Smooth muscle cell (in vitro differentiated cells): Measurements from ENCODE around the gene FLOT2. TPM values are rescaled to one million over a fixed set of nuclear protein-coding genes. Genes with fewer than 3 reads are reported as not detected.
A peak's percentile ranks its signal among the peaks of the same experiment; 100 is the strongest.

ENCODE experiments used
- DNase-seq: peaks from one replicate; lab custom pipeline; 2025; ENCODE audit not compliant: unreplicated experiment; lab: John Stamatoyannopoulos, UW
- H2AFZ ChIP-seq: fragments of 200-600 bp; sonication (generic); 2 replicates; pipeline ENCODE4 v1.6.0; 2016; ENCODE audit warnings: antibody characterized with exemption, low read depth, mild to moderate bottlenecking
- H3F3A ChIP-seq: fragments of 200-600 bp; sonication (generic); 2 replicates; pipeline ENCODE4 v1.6.0; 2017; ENCODE audit warnings: antibody characterized with exemption, low read depth
- H3K27ac ChIP-seq: fragments of 200-600 bp; sonication (generic); 2 replicates; pipeline ENCODE4 v1.5.1; 2016; ENCODE audit warnings: low read depth, mild to moderate bottlenecking
- H3K27me3 ChIP-seq: fragments of 200-600 bp; sonication (generic); 2 replicates; pipeline ENCODE4 v1.6.1; 2016; ENCODE audit warnings: low read depth, mild to moderate bottlenecking
- H3K36me3 ChIP-seq: fragments of 200-600 bp; sonication (generic); 2 replicates; pipeline ENCODE4 v1.5.1; 2016; ENCODE audit warnings: low read depth
- H3K4me1 ChIP-seq: fragments of 200-600 bp; sonication (generic); 2 replicates; pipeline ENCODE4 v1.5.1; 2016; ENCODE audit warnings: low read depth
- H3K4me2 ChIP-seq: fragments of 200-600 bp; sonication (generic); 2 replicates; pipeline ENCODE4 v1.6.0; 2016; ENCODE audit warnings: mild to moderate bottlenecking
- H3K4me3 ChIP-seq: fragments of 200-600 bp; sonication (generic); 2 replicates; pipeline ENCODE4 v1.5.1; 2016; ENCODE audit warnings: mild to moderate bottlenecking
- H3K79me2 ChIP-seq: fragments of 200-600 bp; sonication (generic); 2 replicates; pipeline ENCODE4 v1.6.0; 2016; ENCODE audit warnings: low read depth, mild to moderate bottlenecking
- H3K9ac ChIP-seq: fragments of 200-600 bp; sonication (generic); 2 replicates; pipeline ENCODE4 v1.6.0; 2016; ENCODE audit warnings: low read depth
- H3K9me3 ChIP-seq: fragments of 200-600 bp; sonication (generic); replicated peaks from 2 replicates; pipeline ENCODE4 v1.5.1; 2016; ENCODE audit warnings: low read depth
- H4K20me1 ChIP-seq: fragments of 200-600 bp; sonication (generic); 2 replicates; pipeline ENCODE4 v1.6.0; 2016; ENCODE audit warnings: low read depth
- CTCF ChIP-seq: fragments of 200-600 bp; sonication (generic); IDR thresholded peaks from 2 replicates; pipeline ENCODE4 v1.5.1; 2017; ENCODE audit warnings: borderline replicate concordance, mild to moderate bottlenecking, antibody characterized with exemption; ENCODE audit not compliant: insufficient read depth, poor library complexity, severe bottlenecking
- WGBS: methylation state at CpG from one replicate; pipeline ENCODE4 v1.1.7; 2016; ENCODE audit warnings: low lambda C conversion rate; 5-methylcytosine and 5-hydroxymethylcytosine counted together
- polyA plus RNA-seq: library from polyadenylated mRNA; unstranded; fragments of >200 nt; fragmentation: Nextera tagmentation; extraction: Ambion mirVana; gene quantifications from 2 replicates; pipeline ENCODE4 v1.2.1, GENCODE V29; 2016
- total RNA-seq: library from RNA; depleted of rRNA; stranded (reverse); fragments of >200 nt; gene quantifications from 2 replicates; pipeline ENCODE4 v1.2.3, GENCODE V29; 2014

Gene FLOT2
- total and polyA plus RNA-seq, 2 experiments from 2014 or later: 18.1 to 40.1 TPM

- no peak overlapping the region for H3K9ac ChIP-seq
- peaks cover 21% of the 10 kb centered on the region for H3K36me3 ChIP-seq
- H4K20me1 ChIP-seq: peaks cover 93% of the 10 kb centered on the region
- WGBS: 93% methylated on average over 5 of the region's 6 CpGs
- peaks cover 3% of the 10 kb centered on the region for H3K4me1 ChIP-seq
- no peak overlapping the region for H2AFZ ChIP-seq
- no peak overlapping the region for H3K4me2 ChIP-seq
- H3F3A ChIP-seq: peaks cover 33% of the 10 kb centered on the region
- H3K27ac ChIP-seq: no peak overlapping the region
- no peaks in the 10 kb centered on the region for H3K79me2 ChIP-seq
- no peaks in the 10 kb centered on the region for H3K27me3 ChIP-seq
- H3K4me3 ChIP-seq: no peak overlapping the region
- H3K9me3 ChIP-seq: no peaks in the 10 kb centered on the region
- DNase-seq: no peak
- no peak for TF ChIP-seq CTCF
Measured at GRCh38 chr17:28912938-28913333, 15.4 kb upstream of the FLOT2 start.

GRCh38 chr17:28912281-28912937 is 14.9 kb upstream of the FLOT2 start:
- H3K4me2 ChIP-seq: no peak overlapping the region
- no peak for DNase-seq
- 95% methylated on average over 20 of the region's 20 CpGs for WGBS
- peak overlapping the region; percentile 29 for H3K27ac ChIP-seq
- H3K79me2 ChIP-seq: no peaks in the 10 kb centered on the region
- no peak overlapping the region for H3K9ac ChIP-seq
- H3K9me3 ChIP-seq: no peaks in the 10 kb centered on the region
- peaks cover 33% of the 10 kb centered on the region for H3F3A ChIP-seq
- H3K4me3 ChIP-seq: no peak overlapping the region
- peaks cover 93% of the 10 kb centered on the region for H4K20me1 ChIP-seq
- no peaks in the 10 kb centered on the region for H3K27me3 ChIP-seq
- TF ChIP-seq CTCF: peak; percentile 16
- peaks cover 16% of the 10 kb centered on the region for H3K36me3 ChIP-seq
- H3K4me1 ChIP-seq: peaks cover 3% of the 10 kb centered on the region
- no peak overlapping the region for H2AFZ ChIP-seq

- Histone ChIP-seq H3K27me3 (no peaks in the 10 kb centered on the region), H3K4me3 (no peak overlapping the region), H3K9ac (no peak overlapping the region), H3K9me3 (no peaks in the 10 kb centered on the region), H4K20me1 (peaks cover 91% of the 10 kb centered on the region), H3K27ac (peak overlapping the region; percentile 29), H3K4me2 (no peak overlapping the region), H3K79me2 (no peaks in the 10 kb centered on the region), H3K36me3 (peaks cover 9% of the 10 kb centered on the region), H2AFZ (no peak overlapping the region), H3K4me1 (peaks cover 3% of the 10 kb centered on the region), H3F3A (peaks cover 33% of the 10 kb centered on the region)
- TF ChIP-seq CTCF: no peak
- WGBS: 60% methylated on average over 13 of the region's 13 CpGs
- no peak for DNase-seq
Measured at GRCh38 chr17:28911411-28912045, 14.0 kb upstream of the FLOT2 start.
